Esophagus squamous epithelium (tissue), 4 donors: ENCODE measurements around the gene VGLL3.

Source experiments
- POLR2A ChIP-seq, 4 donors: fragments of 450-650 bp; IDR thresholded peaks; one replicate each; pipeline ENCODE4 v1.6.1; 2017; ENCODE audit warnings: antibody characterized with exemption in 4 of 4, mild to moderate bottlenecking in 4 of 4, moderate library complexity in 3 of 4
- TF ChIP-seq, protein P1 (sequence below), 6 experiments: fragments of 450-650 bp in 4 of 6; fragments of 200-600 bp in 2 of 6; sonication (generic) in 2 of 6; IDR thresholded peaks; one replicate each; pipeline ENCODE4 v1.5.1; 2016 to 2019; ENCODE audit warnings: antibody characterized with exemption in 6 of 6, mild to moderate bottlenecking in 4 of 6, moderate library complexity in 4 of 6

DNA sequence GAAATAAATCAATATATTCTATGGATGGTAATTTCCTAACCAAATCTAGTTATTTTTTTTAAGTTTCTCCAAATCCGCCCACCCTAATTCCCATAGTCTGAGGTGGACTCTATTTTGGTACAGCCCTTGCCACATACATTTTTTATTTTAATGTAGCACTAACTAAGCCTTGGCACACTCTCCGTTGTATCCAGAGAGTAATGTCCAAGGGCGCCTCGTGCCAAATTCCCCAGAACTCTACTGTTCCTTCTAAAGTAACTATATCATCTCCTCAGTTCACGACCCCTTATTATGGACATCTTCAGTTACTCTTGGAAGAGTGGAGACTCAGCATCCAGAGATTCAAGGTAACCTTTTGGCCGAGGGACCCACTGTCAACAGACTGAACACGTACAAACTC lies 1.3 kb downstream of the VGLL3 start:
- TF ChIP-seq, protein P1, sequence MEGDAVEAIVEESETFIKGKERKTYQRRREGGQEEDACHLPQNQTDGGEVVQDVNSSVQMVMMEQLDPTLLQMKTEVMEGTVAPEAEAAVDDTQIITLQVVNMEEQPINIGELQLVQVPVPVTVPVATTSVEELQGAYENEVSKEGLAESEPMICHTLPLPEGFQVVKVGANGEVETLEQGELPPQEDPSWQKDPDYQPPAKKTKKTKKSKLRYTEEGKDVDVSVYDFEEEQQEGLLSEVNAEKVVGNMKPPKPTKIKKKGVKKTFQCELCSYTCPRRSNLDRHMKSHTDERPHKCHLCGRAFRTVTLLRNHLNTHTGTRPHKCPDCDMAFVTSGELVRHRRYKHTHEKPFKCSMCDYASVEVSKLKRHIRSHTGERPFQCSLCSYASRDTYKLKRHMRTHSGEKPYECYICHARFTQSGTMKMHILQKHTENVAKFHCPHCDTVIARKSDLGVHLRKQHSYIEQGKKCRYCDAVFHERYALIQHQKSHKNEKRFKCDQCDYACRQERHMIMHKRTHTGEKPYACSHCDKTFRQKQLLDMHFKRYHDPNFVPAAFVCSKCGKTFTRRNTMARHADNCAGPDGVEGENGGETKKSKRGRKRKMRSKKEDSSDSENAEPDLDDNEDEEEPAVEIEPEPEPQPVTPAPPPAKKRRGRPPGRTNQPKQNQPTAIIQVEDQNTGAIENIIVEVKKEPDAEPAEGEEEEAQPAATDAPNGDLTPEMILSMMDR (IDR thresholded peaks at IDR 0.05), result no peak
- TF ChIP-seq POLR2A (IDR thresholded peaks at IDR 0.05), result no peak
